ENCODE measurements around the gene MIS18BP1.
"Not testable (repeated sequence)": the region's sequence is repeated elsewhere in the genome, so short reads cannot be mapped to it uniquely, and the experiment has no call there.

The MIS18BP1 gene

GRCh38 chr14:45238988-45239387, 14.0 kb downstream of the MIS18BP1 start:
- FAIRE-seq: no peak
- TF ChIP-seq POLR2A (IDR thresholded peaks at IDR 0.05; ENCODE audit: low read depth, low read length) (no peak), POLR2AphosphoS5 (IDR thresholded peaks at IDR 0.05; ENCODE audit: low read depth, low read length) (no peak), TAF1 (IDR thresholded peaks at IDR 0.05; ENCODE audit: borderline replicate concordance, low read depth, low read length) (no peak)
- DNase-seq (ENCODE audit: insufficient read length): no peak

- TF ChIP-seq POLR2A (IDR thresholded peaks at IDR 0.05; ENCODE audit: low read depth, low read length) (no peak), TAF1 (IDR thresholded peaks at IDR 0.05; ENCODE audit: borderline replicate concordance, low read depth, low read length) (no peak), POLR2AphosphoS5 (IDR thresholded peaks at IDR 0.05; ENCODE audit: low read depth, low read length) (no peak)
- FAIRE-seq (no peak), DNase-seq (ENCODE audit: insufficient read length) (no peak)
These were observed 25.4 kb downstream of the MIS18BP1 start for GRCh38 chr14:45227566-45227965.

- no peak for TF ChIP-seq POLR2AphosphoS5 (IDR thresholded peaks at IDR 0.05; ENCODE audit: low read depth, low read length)
- TF ChIP-seq POLR2A (IDR thresholded peaks at IDR 0.05; ENCODE audit: low read depth, low read length): no peak
- TF ChIP-seq TAF1 (IDR thresholded peaks at IDR 0.05; ENCODE audit: borderline replicate concordance, low read depth, low read length): no peak
- no peak for FAIRE-seq
These were observed 30.3 kb downstream of the MIS18BP1 start for GRCh38 chr14:45222485-45223262.

GRCh38 chr14:45214341-45214740, 38.7 kb downstream of the MIS18BP1 start:
- not testable (repeated sequence) for DNase-seq (ENCODE audit: insufficient read length); FAIRE-seq

More at GRCh38 chr14:45222485-45223262, 30.3 kb downstream of the MIS18BP1 start:
- DNase-seq (ENCODE audit: insufficient read length): no peak

GRCh38 chr14:45213716-45214115, 39.3 kb downstream of the MIS18BP1 start:
- not testable (repeated sequence) for FAIRE-seq; DNase-seq (ENCODE audit: insufficient read length)

GRCh38 chr14:45212231-45212630, 40.8 kb downstream of the MIS18BP1 start:
- DNase-seq (ENCODE audit: insufficient read length): no peak
- no peak for TF ChIP-seq TAF1 (IDR thresholded peaks at IDR 0.05; ENCODE audit: borderline replicate concordance, low read depth, low read length)
- TF ChIP-seq POLR2AphosphoS5 (IDR thresholded peaks at IDR 0.05; ENCODE audit: low read depth, low read length): no peak
- TF ChIP-seq POLR2A (IDR thresholded peaks at IDR 0.05; ENCODE audit: low read depth, low read length): no peak
- FAIRE-seq: no peak

GRCh38 chr14:45211295-45211694, 41.7 kb downstream of the MIS18BP1 start:
- FAIRE-seq: no peak
- no peak for DNase-seq (ENCODE audit: insufficient read length)
- TF ChIP-seq POLR2AphosphoS5 (IDR thresholded peaks at IDR 0.05; ENCODE audit: low read depth, low read length) (no peak), TAF1 (IDR thresholded peaks at IDR 0.05; ENCODE audit: borderline replicate concordance, low read depth, low read length) (no peak), POLR2A (IDR thresholded peaks at IDR 0.05; ENCODE audit: low read depth, low read length) (no peak)

GRCh38 chr14:45210159-45210558, 42.8 kb downstream of the MIS18BP1 start:
- DNase-seq (ENCODE audit: insufficient read length) (no peak), FAIRE-seq (no peak)
- no peak for TF ChIP-seq POLR2A (IDR thresholded peaks at IDR 0.05; ENCODE audit: low read depth, low read length)
- no peak for TF ChIP-seq POLR2AphosphoS5 (IDR thresholded peaks at IDR 0.05; ENCODE audit: low read depth, low read length)
- TF ChIP-seq TAF1 (IDR thresholded peaks at IDR 0.05; ENCODE audit: borderline replicate concordance, low read depth, low read length): no peak

GRCh38 chr14:45204241-45204640, 48.8 kb downstream of the MIS18BP1 start:
- FAIRE-seq: no peak
- TF ChIP-seq POLR2A (IDR thresholded peaks at IDR 0.05; ENCODE audit: low read depth, low read length) (no peak), TAF1 (IDR thresholded peaks at IDR 0.05; ENCODE audit: borderline replicate concordance, low read depth, low read length) (no peak), POLR2AphosphoS5 (IDR thresholded peaks at IDR 0.05; ENCODE audit: low read depth, low read length) (no peak)
- DNase-seq (ENCODE audit: insufficient read length): no peak

GRCh38 chr14:45201905-45202304, 51.1 kb downstream of the MIS18BP1 start:
- TF ChIP-seq TAF1 (IDR thresholded peaks at IDR 0.05; ENCODE audit: borderline replicate concordance, low read depth, low read length): no peak
- no peak for TF ChIP-seq POLR2AphosphoS5 (IDR thresholded peaks at IDR 0.05; ENCODE audit: low read depth, low read length)
- no peak for TF ChIP-seq POLR2A (IDR thresholded peaks at IDR 0.05; ENCODE audit: low read depth, low read length)
- FAIRE-seq (peak; percentile 51), DNase-seq (ENCODE audit: insufficient read length) (no peak)

GRCh38 chr14:45199230-45199629, 53.8 kb downstream of the MIS18BP1 start:
- FAIRE-seq: peak; percentile 33
- DNase-seq (ENCODE audit: insufficient read length): no peak
- TF ChIP-seq POLR2A (IDR thresholded peaks at IDR 0.05; ENCODE audit: low read depth, low read length) (no peak), POLR2AphosphoS5 (IDR thresholded peaks at IDR 0.05; ENCODE audit: low read depth, low read length) (no peak), TAF1 (IDR thresholded peaks at IDR 0.05; ENCODE audit: borderline replicate concordance, low read depth, low read length) (no peak)

- TF ChIP-seq POLR2AphosphoS5 (IDR thresholded peaks at IDR 0.05; ENCODE audit: low read depth, low read length) (no peak), TAF1 (IDR thresholded peaks at IDR 0.05; ENCODE audit: borderline replicate concordance, low read depth, low read length) (no peak), POLR2A (IDR thresholded peaks at IDR 0.05; ENCODE audit: low read depth, low read length) (no peak)
- FAIRE-seq (no peak), DNase-seq (ENCODE audit: insufficient read length) (no peak)
These were observed 54.5 kb downstream of the MIS18BP1 start for GRCh38 chr14:45198551-45198950.

Data from GM12892 (cell line).